Smooth muscle cell (in vitro differentiated cells): ENCODE measurements around the gene AATF. TPM values are rescaled to one million over a fixed set of nuclear protein-coding genes. Genes with fewer than 3 reads are reported as not detected.

ENCODE experiments used
- DNase-seq: peaks from one replicate; lab custom pipeline; 2025; ENCODE audit not compliant: unreplicated experiment; lab: John Stamatoyannopoulos, UW
- H2AFZ ChIP-seq: fragments of 200-600 bp; sonication (generic); 2 replicates; pipeline ENCODE4 v1.6.0; 2016; ENCODE audit warnings: antibody characterized with exemption, low read depth, mild to moderate bottlenecking
- H3F3A ChIP-seq: fragments of 200-600 bp; sonication (generic); 2 replicates; pipeline ENCODE4 v1.6.0; 2017; ENCODE audit warnings: antibody characterized with exemption, low read depth
- H3K27ac ChIP-seq: fragments of 200-600 bp; sonication (generic); 2 replicates; pipeline ENCODE4 v1.5.1; 2016; ENCODE audit warnings: low read depth, mild to moderate bottlenecking
- H3K27me3 ChIP-seq: fragments of 200-600 bp; sonication (generic); 2 replicates; pipeline ENCODE4 v1.6.1; 2016; ENCODE audit warnings: low read depth, mild to moderate bottlenecking
- H3K36me3 ChIP-seq: fragments of 200-600 bp; sonication (generic); 2 replicates; pipeline ENCODE4 v1.5.1; 2016; ENCODE audit warnings: low read depth
- H3K4me1 ChIP-seq: fragments of 200-600 bp; sonication (generic); 2 replicates; pipeline ENCODE4 v1.5.1; 2016; ENCODE audit warnings: low read depth
- H3K4me2 ChIP-seq: fragments of 200-600 bp; sonication (generic); 2 replicates; pipeline ENCODE4 v1.6.0; 2016; ENCODE audit warnings: mild to moderate bottlenecking
- H3K4me3 ChIP-seq: fragments of 200-600 bp; sonication (generic); 2 replicates; pipeline ENCODE4 v1.5.1; 2016; ENCODE audit warnings: mild to moderate bottlenecking
- H3K79me2 ChIP-seq: fragments of 200-600 bp; sonication (generic); 2 replicates; pipeline ENCODE4 v1.6.0; 2016; ENCODE audit warnings: low read depth, mild to moderate bottlenecking
- H3K9ac ChIP-seq: fragments of 200-600 bp; sonication (generic); 2 replicates; pipeline ENCODE4 v1.6.0; 2016; ENCODE audit warnings: low read depth
- H3K9me3 ChIP-seq: fragments of 200-600 bp; sonication (generic); replicated peaks from 2 replicates; pipeline ENCODE4 v1.5.1; 2016; ENCODE audit warnings: low read depth
- H4K20me1 ChIP-seq: fragments of 200-600 bp; sonication (generic); 2 replicates; pipeline ENCODE4 v1.6.0; 2016; ENCODE audit warnings: low read depth
- CTCF ChIP-seq: fragments of 200-600 bp; sonication (generic); IDR thresholded peaks from 2 replicates; pipeline ENCODE4 v1.5.1; 2017; ENCODE audit warnings: borderline replicate concordance, mild to moderate bottlenecking, antibody characterized with exemption; ENCODE audit not compliant: insufficient read depth, poor library complexity, severe bottlenecking
- WGBS: methylation state at CpG from one replicate; pipeline ENCODE4 v1.1.7; 2016; ENCODE audit warnings: low lambda C conversion rate; 5-methylcytosine and 5-hydroxymethylcytosine counted together
- polyA plus RNA-seq: library from polyadenylated mRNA; unstranded; fragments of >200 nt; fragmentation: Nextera tagmentation; extraction: Ambion mirVana; gene quantifications from 2 replicates; pipeline ENCODE4 v1.2.1, GENCODE V29; 2016
- total RNA-seq: library from RNA; depleted of rRNA; stranded (reverse); fragments of >200 nt; gene quantifications from 2 replicates; pipeline ENCODE4 v1.2.3, GENCODE V29; 2014

Gene AATF
- total and polyA plus RNA-seq, 2 experiments from 2014 or later = 18.5 to 38.0 TPM

- Histone ChIP-seq H4K20me1 (no peaks in the 10 kb centered on the region), H3K4me2 (no peak overlapping the region), H3K27me3 (peaks cover 98% of the 10 kb centered on the region), H3K9ac (no peak overlapping the region), H3K4me3 (no peak overlapping the region), H3K36me3 (no peaks in the 10 kb centered on the region), H3K79me2 (no peaks in the 10 kb centered on the region), H3K9me3 (no peaks in the 10 kb centered on the region), H3K4me1 (peaks cover 20% of the 10 kb centered on the region), H3K27ac (no peak overlapping the region), H3F3A (no peaks in the 10 kb centered on the region), H2AFZ (no peak overlapping the region)
- 7% methylated on average over 44 of the region's 44 CpGs for WGBS
- no peak for TF ChIP-seq CTCF
- DNase-seq = no peak
Measured at GRCh38 chr17:36943250-36944191, 5.2 kb upstream of the AATF start.

DNA sequence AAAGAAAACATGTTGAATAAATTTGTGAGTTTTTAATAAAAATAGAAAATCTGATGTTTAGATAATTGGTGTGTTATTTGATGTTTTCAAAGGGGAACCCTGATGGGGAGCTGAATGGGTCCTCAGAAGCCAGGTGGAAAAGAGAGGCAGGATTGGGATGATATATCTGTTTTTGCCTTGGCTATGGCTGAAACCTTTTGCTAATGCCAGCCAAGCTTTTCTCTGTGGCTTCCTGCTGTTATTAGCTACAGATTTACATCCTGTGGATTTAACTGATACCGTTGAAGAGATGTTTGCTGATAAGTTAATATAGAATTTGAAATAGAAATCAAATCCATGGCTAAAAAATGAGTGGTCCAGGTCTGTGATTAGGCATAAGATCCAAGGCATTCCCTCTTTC is 4.2 kb upstream of the AATF start:
- Histone ChIP-seq H4K20me1 (no peaks in the 10 kb centered on the region), H3K4me1 (peaks cover 18% of the 10 kb centered on the region), H3K9me3 (no peaks in the 10 kb centered on the region), H3K36me3 (no peaks in the 10 kb centered on the region), H3K27me3 (peaks cover 87% of the 10 kb centered on the region), H3K9ac (no peak overlapping the region), H2AFZ (no peak overlapping the region), H3K4me2 (no peak overlapping the region), H3F3A (no peaks in the 10 kb centered on the region), H3K4me3 (no peak overlapping the region), H3K27ac (no peak overlapping the region), H3K79me2 (no peaks in the 10 kb centered on the region)
- 5% methylated on average over 1 of the region's 1 CpG for WGBS
- DNase-seq = no peak
- TF ChIP-seq CTCF = no peak

GRCh38 chr17:36945140-36945539 is 3.6 kb upstream of the AATF start:
- H3K9ac ChIP-seq = no peak overlapping the region
- no peaks in the 10 kb centered on the region for H3K36me3 ChIP-seq
- H4K20me1 ChIP-seq = peaks cover 2% of the 10 kb centered on the region
- TF ChIP-seq CTCF = no peak
- no peak overlapping the region for H3K27ac ChIP-seq
- no peaks in the 10 kb centered on the region for H3F3A ChIP-seq
- H3K4me2 ChIP-seq = no peak overlapping the region
- H2AFZ ChIP-seq = no peak overlapping the region
- DNase-seq = no peak
- no peaks in the 10 kb centered on the region for H3K9me3 ChIP-seq
- WGBS = 53% methylated on average over 1 of the region's 1 CpG
- H3K79me2 ChIP-seq = no peaks in the 10 kb centered on the region
- H3K4me1 ChIP-seq = peaks cover 24% of the 10 kb centered on the region
- H3K27me3 ChIP-seq = peaks cover 81% of the 10 kb centered on the region
- H3K4me3 ChIP-seq = no peak overlapping the region
